ENCODE measurements around the gene STXBP5.

The STXBP5 gene

GRCh38 chr6:147395158-147395557, 190.9 kb downstream of the STXBP5 start:
- DNase-seq (ENCODE audit: low read depth): no peak
- H3K4me3 ChIP-seq (ENCODE audit: low read length): no peak overlapping the region
- no peak for TF ChIP-seq CTCF (conservative IDR thresholded peaks at IDR 0.05; ENCODE audit: low read depth, low read length)

GRCh38 chr6:147397306-147397705, 193.1 kb downstream of the STXBP5 start:
- DNase-seq (ENCODE audit: low read depth): no peak
- TF ChIP-seq CTCF (conservative IDR thresholded peaks at IDR 0.05; ENCODE audit: low read depth, low read length): no peak
- H3K4me3 ChIP-seq (ENCODE audit: low read length): no peak overlapping the region

GRCh38 chr6:147400968-147401367, 196.8 kb downstream of the STXBP5 start:
- no peak overlapping the region for H3K4me3 ChIP-seq (ENCODE audit: low read length)
- no peak for TF ChIP-seq CTCF (conservative IDR thresholded peaks at IDR 0.05; ENCODE audit: low read depth, low read length)
- DNase-seq (ENCODE audit: low read depth): no peak

GRCh38 chr6:147401779-147402178, 197.6 kb downstream of the STXBP5 start:
- no peak for TF ChIP-seq CTCF (conservative IDR thresholded peaks at IDR 0.05; ENCODE audit: low read depth, low read length)
- no peak overlapping the region for H3K4me3 ChIP-seq (ENCODE audit: low read length)
- no peak for DNase-seq (ENCODE audit: low read depth)

GRCh38 chr6:147406783-147407182, 202.6 kb downstream of the STXBP5 start:
- H3K4me3 ChIP-seq (ENCODE audit: low read length): no peak overlapping the region
- TF ChIP-seq CTCF (conservative IDR thresholded peaks at IDR 0.05; ENCODE audit: low read depth, low read length): no peak
- no peak for DNase-seq (ENCODE audit: low read depth)

- DNase-seq (ENCODE audit: low read depth): no peak
- TF ChIP-seq CTCF (conservative IDR thresholded peaks at IDR 0.05; ENCODE audit: low read depth, low read length): no peak
- H3K4me3 ChIP-seq (ENCODE audit: low read length): no peak overlapping the region
Observed at GRCh38 chr6:147407571-147407970, 203.4 kb downstream of the STXBP5 start.

- TF ChIP-seq CTCF (conservative IDR thresholded peaks at IDR 0.05; ENCODE audit: low read depth, low read length): no peak
- DNase-seq (ENCODE audit: low read depth): no peak
- no peak overlapping the region for H3K4me3 ChIP-seq (ENCODE audit: low read length)
Observed at GRCh38 chr6:147416622-147417021, 212.4 kb downstream of the STXBP5 start.
